C4-2B (cell line): Measurements from ENCODE around the gene HTR6.

ENCODE experiments used
- ZFX ChIP-seq: fragments of 450-650 bp; IDR thresholded peaks from 2 replicates; pipeline ENCODE4 v1.6.1; 2017
- TF ChIP-seq, protein P1 (sequence below): fragments of 450-650 bp; conservative IDR thresholded peaks from 2 replicates; pipeline ENCODE4 v1.5.1; 2017; ENCODE audit warnings: mild to moderate bottlenecking

GRCh38 chr1:19720973-19721372, 56.3 kb downstream of the HTR6 start:
- TF ChIP-seq, protein P1, sequence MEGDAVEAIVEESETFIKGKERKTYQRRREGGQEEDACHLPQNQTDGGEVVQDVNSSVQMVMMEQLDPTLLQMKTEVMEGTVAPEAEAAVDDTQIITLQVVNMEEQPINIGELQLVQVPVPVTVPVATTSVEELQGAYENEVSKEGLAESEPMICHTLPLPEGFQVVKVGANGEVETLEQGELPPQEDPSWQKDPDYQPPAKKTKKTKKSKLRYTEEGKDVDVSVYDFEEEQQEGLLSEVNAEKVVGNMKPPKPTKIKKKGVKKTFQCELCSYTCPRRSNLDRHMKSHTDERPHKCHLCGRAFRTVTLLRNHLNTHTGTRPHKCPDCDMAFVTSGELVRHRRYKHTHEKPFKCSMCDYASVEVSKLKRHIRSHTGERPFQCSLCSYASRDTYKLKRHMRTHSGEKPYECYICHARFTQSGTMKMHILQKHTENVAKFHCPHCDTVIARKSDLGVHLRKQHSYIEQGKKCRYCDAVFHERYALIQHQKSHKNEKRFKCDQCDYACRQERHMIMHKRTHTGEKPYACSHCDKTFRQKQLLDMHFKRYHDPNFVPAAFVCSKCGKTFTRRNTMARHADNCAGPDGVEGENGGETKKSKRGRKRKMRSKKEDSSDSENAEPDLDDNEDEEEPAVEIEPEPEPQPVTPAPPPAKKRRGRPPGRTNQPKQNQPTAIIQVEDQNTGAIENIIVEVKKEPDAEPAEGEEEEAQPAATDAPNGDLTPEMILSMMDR: no peak
- TF ChIP-seq ZFX: no peak
